Activated gamma-delta T cell (primary cell): ENCODE results near the gene ADRB2.

Experiments
- DNase-seq: peaks from one replicate; lab custom pipeline; 2025; lab: John Stamatoyannopoulos, UW

ADRB2 gene

GRCh38 chr5:148831590-148832565 lies 5.5 kb downstream of the ADRB2 start:
- no peak for DNase-seq

GRCh38 chr5:148833122-148833521 lies 6.7 kb downstream of the ADRB2 start:
- no peak for DNase-seq

- no peak for DNase-seq
Measured at GRCh38 chr5:148833925-148834324, 7.5 kb downstream of the ADRB2 start.

- no peak for DNase-seq
Measured at GRCh38 chr5:148834689-148835088, 8.3 kb downstream of the ADRB2 start.

GRCh38 chr5:148836272-148837250 lies 10.2 kb downstream of the ADRB2 start:
- DNase-seq = no peak

- no peak for DNase-seq
Measured at GRCh38 chr5:148837383-148837782, 11.0 kb downstream of the ADRB2 start.

- DNase-seq = no peak
Measured at GRCh38 chr5:148838357-148838756, 11.9 kb downstream of the ADRB2 start.

GRCh38 chr5:148839960-148840359 lies 13.5 kb downstream of the ADRB2 start:
- no peak for DNase-seq

- no peak for DNase-seq
Measured at GRCh38 chr5:148840531-148840930, 14.1 kb downstream of the ADRB2 start.

GRCh38 chr5:148841519-148841918 lies 15.1 kb downstream of the ADRB2 start:
- no peak for DNase-seq

GRCh38 chr5:148842161-148842560 lies 15.8 kb downstream of the ADRB2 start:
- DNase-seq = no peak

GRCh38 chr5:148843510-148844318 lies 17.3 kb downstream of the ADRB2 start:
- DNase-seq = no peak

GRCh38 chr5:148844433-148845280 lies 18.2 kb downstream of the ADRB2 start:
- DNase-seq = no peak

- DNase-seq = no peak
Measured at GRCh38 chr5:148846930-148847329, 20.5 kb downstream of the ADRB2 start.

GRCh38 chr5:148847456-148847855 lies 21.0 kb downstream of the ADRB2 start:
- DNase-seq = no peak

GRCh38 chr5:148848393-148849031 lies 22.1 kb downstream of the ADRB2 start:
- no peak for DNase-seq

GRCh38 chr5:148849461-148849860 lies 23.1 kb downstream of the ADRB2 start:
- DNase-seq = no peak

- DNase-seq = no peak
Measured at GRCh38 chr5:148850836-148851235, 24.4 kb downstream of the ADRB2 start.

- DNase-seq = no peak
Measured at GRCh38 chr5:148853868-148854267, 27.5 kb downstream of the ADRB2 start.
